Choroid plexus epithelial cell (primary cell): Measurements from ENCODE around the gene IL12RB1.

Experiments
- DNase-seq: peaks from one replicate; pipeline ENCODE4 v3.0.0-alpha.2; 2010; ENCODE audit warnings: low read depth
- H3K4me3 ChIP-seq: 2 replicates; pipeline ENCODE4 v1.5.1; 2011; ENCODE audit warnings: low read depth, mild to moderate bottlenecking, control low read depth, low read length, moderate library complexity
- CTCF ChIP-seq: conservative IDR thresholded peaks from 2 replicates; pipeline ENCODE4 v1.5.1; 2011; ENCODE audit warnings: low read depth, mild to moderate bottlenecking, control low read depth, inconsistent platforms, low read length, moderate library complexity

The IL12RB1 gene

GRCh38 chr19:18126097-18126496 is 39.4 kb upstream of the IL12RB1 start:
- no peak for DNase-seq
- TF ChIP-seq CTCF, result no peak
- H3K4me3 ChIP-seq, result no peak overlapping the region

DNA sequence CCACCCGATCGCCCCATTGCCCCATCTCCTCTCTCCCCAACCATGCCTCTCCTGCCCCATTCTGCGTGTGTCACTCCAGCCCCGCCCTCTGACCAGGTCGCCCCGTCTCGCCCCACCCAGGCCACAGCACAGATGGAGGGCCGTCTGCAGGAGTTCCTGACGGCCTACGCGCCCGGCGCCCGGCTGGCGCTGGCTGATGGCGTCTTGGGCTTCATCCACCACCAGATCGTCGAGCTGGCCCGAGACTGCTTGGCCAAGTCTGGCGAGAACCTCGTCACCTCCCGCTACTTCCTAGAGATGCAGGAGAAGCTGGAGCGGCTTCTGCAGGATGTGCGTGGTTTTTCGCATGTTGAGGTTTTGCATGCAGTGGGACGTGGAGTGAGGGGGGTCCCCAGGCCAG is 37.1 kb upstream of the IL12RB1 start:
- no peak for DNase-seq
- TF ChIP-seq CTCF, result no peak
- H3K4me3 ChIP-seq, result no peak overlapping the region

DNA sequence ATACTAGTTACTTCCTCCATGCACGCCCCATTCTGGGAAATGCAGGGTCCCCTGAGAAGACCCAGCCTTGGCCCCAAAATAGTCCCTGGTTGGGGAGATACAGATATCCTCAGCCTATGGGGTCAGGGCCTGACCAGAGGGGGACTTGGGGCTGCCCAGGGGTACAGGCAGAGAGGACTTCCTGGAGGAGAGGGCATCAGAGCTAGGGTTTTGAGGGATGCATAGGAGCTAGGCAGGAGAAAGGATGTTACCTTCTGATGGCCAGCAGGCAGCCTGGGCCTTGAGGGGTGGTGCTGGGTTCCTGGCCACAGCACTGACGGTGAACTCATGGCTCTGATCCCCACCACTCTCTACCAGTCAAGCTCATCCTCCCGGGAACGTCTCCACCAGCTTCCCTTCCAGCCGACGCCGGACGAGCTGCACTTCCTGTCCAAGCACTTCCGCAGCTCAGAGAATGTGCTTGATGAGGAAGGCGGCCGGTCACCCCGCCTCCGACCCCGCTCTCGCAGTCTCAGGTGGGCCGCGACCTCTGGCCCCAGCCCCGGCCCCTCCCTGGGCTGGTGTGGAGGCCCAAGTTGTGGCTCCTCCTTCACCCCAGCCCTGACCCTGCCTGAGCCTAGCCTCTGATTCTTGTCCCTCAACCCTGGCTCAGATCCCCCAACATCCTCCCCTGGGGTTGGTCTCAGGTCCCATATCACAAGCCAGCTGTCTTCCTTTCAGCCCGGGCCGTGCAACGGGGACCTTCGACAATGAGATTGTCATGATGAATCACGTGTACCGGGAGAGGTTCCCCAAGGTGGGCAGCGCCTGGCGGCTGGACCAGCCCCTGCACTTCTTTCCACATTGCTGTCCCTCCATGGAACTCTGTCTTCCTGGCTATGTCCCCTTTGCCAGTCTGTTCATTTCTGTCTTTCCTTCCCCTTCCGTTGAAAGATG is 36.4 kb upstream of the IL12RB1 start:
- TF ChIP-seq CTCF, result no peak
- no peak overlapping the region for H3K4me3 ChIP-seq
- no peak for DNase-seq

DNA sequence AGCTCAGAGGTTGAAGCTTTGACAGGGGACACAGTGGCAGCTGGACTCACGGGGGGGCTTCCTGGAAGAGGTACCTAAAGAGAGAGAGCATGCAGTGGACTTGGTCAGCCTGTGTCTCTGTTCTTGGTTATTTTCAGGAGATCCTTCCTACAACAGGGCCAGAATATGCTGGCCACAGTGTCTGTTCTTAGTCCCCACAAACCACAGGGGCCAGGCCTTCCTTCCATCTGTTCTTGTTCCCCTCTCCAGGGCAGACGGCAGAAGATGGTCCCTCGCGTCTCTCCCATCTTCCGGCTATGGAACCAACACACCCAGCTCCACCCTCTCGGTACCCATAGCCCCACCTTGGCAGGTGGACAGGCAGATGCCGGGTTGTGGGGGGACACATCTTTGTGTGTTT is 35.7 kb upstream of the IL12RB1 start:
- TF ChIP-seq CTCF, result no peak
- H3K4me3 ChIP-seq, result no peak overlapping the region
- DNase-seq, result no peak

DNA sequence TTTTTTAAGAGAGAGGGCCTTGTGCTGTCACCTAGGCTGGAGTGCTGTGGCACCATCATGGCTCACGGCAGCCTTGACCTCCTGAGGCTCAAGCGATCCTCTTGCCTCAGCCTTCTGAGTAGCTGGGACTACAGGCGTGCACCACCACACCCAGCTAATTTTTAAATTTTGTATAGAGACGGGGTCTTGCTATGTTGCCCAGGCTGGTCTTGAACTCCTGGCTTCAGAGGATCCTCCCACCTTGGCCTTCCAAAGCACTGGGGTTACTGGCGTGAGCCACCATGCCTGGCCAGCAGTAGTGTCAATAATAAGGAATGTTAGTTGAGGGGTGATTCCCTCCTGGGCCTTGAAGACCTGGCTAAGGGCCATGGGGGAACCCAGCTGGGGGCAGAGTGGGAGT is 34.4 kb upstream of the IL12RB1 start:
- no peak for TF ChIP-seq CTCF
- no peak for DNase-seq
- no peak overlapping the region for H3K4me3 ChIP-seq

- no peak for DNase-seq
- TF ChIP-seq CTCF, result no peak
- H3K4me3 ChIP-seq, result no peak overlapping the region
These were observed 33.4 kb upstream of the IL12RB1 start for GRCh38 chr19:18120127-18120526.

DNA sequence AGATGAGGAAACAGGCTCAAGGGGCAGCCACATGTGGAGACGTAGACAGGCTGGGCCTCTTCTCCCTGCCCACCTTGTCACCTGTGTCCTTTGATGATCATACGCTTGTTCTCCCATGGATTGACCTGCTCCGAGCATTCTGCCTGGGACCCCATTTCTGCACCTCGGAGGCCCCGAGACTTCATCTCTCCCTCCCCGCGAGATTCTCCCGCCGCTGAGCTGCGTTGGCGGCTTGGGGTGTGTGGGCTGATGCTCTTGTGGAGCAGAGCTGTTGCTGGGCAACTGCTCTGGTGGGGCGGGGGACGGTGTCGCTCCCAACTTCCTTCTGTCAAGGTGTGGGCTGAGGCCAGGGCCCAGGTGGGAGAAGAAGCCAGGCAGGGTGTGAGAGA is 33.0 kb upstream of the IL12RB1 start:
- TF ChIP-seq CTCF, result no peak

More for the DNA sequence above, 33.0 kb upstream of the IL12RB1 start:
- no peak for DNase-seq
- no peak overlapping the region for H3K4me3 ChIP-seq
